Measurements from ENCODE around the gene ZBTB6. TPM values are rescaled to one million over a fixed set of nuclear protein-coding genes. Genes with fewer than 3 reads are reported as not detected.

Gene ZBTB6
- total and polyA plus RNA-seq, 9 of the 15 experiments (the other 6 are each of a cell fraction or from before 2014, with no cell fraction given): 1.4 to 7.2 (median 5.3) TPM

GRCh38 chr9:122904823-122905710, 8.1 kb downstream of the ZBTB6 start, which contains the start of gene RC3H2 (continued):
- TF ChIP-seq USF1 (CRISPR knock-in tag; IDR thresholded peaks at IDR 0.05) (peak; percentile 98), FOXA1 (IDR thresholded peaks at IDR 0.05; ENCODE audit: borderline replicate concordance) (no peak), SETDB1 (IDR thresholded peaks at IDR 0.05; ENCODE audit: low read length) (peak; percentile 55), CBX5 (IDR thresholded peaks at IDR 0.05; ENCODE audit: borderline replicate concordance, low read depth) (no peak), ZNF444 (CRISPR knock-in tag; IDR thresholded peaks at IDR 0.05) (no peak), SP1 (CRISPR knock-in tag; IDR thresholded peaks at IDR 0.05) (peak; percentile 69; the same call in 1 of the 2 replicates), HDAC1 (IDR thresholded peaks at IDR 0.05) (peak in 1 of 2 experiments; percentile 79; a peak in 2 of 4 replicates), TEAD4 (IDR thresholded peaks at IDR 0.05; ENCODE audit: low read length) (peak; percentile 70), TEAD4 (CRISPR knock-in tag; IDR thresholded peaks at IDR 0.05; ENCODE audit: borderline replicate concordance) (no peak), ZNF239 (CRISPR knock-in tag; IDR thresholded peaks at IDR 0.05) (no peak), ATF7 (IDR thresholded peaks at IDR 0.05) (peak; percentile 81), ELK1 (CRISPR knock-in tag; IDR thresholded peaks at IDR 0.05) (no peak), CSDE1 (IDR thresholded peaks at IDR 0.05) (no peak), POLR2AphosphoS2 (IDR thresholded peaks at IDR 0.05; ENCODE audit: low read length) (no peak), ZBED1 (IDR thresholded peaks at IDR 0.05) (no peak), HNRNPLL (IDR thresholded peaks at IDR 0.05; ENCODE audit: low read depth, low read length, poor library complexity, severe bottlenecking) (peak; percentile 89), ZNF431 (CRISPR knock-in tag; IDR thresholded peaks at IDR 0.05) (peak; percentile 12; the same call in 1 of the 2 replicates), HDAC6 (IDR thresholded peaks at IDR 0.05; ENCODE audit: low read depth, low read length) (no peak), AFF4 (CRISPR knock-in tag; IDR thresholded peaks at IDR 0.05) (0 out of 2 replicates have a peak, but pooled peaks have one; percentile 11), LARP7 (IDR thresholded peaks at IDR 0.05) (no peak), RAD51 (IDR thresholded peaks at IDR 0.05; ENCODE audit: borderline replicate concordance, low read depth) (peak; percentile 100), EP400 (IDR thresholded peaks at IDR 0.05) (peak; percentile 52; the same call in 1 of the 2 replicates)
- TF ChIP-seq, protein P1, sequence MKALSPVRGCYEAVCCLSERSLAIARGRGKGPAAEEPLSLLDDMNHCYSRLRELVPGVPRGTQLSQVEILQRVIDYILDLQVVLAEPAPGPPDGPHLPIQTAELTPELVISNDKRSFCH (CRISPR knock-in tag; IDR thresholded peaks at IDR 0.05): no peak
- TF ChIP-seq, protein P1 (tag; IDR thresholded peaks at IDR 0.05): 0 out of 2 replicates have a peak, but pooled peaks have one; percentile 21
